Measurements from ENCODE around the gene SCUBE2.

Gene SCUBE2

GRCh38 chr11:9091044-9091922 lies at the start of gene SCUBE2:
Gene SCUBE2, minus strand, starts transcription at chr11:9091599. Its CDS starts 71 bp downstream, at chr11:9091528.
- peak in 1 of 10 donors; percentile 81 for DNase-seq
- intact Hi-C loops (cut with DNase I), result no loop called here

GRCh38 chr11:9141186-9141585 lies 49.8 kb upstream of the SCUBE2 start:
- no peak for DNase-seq

DNA sequence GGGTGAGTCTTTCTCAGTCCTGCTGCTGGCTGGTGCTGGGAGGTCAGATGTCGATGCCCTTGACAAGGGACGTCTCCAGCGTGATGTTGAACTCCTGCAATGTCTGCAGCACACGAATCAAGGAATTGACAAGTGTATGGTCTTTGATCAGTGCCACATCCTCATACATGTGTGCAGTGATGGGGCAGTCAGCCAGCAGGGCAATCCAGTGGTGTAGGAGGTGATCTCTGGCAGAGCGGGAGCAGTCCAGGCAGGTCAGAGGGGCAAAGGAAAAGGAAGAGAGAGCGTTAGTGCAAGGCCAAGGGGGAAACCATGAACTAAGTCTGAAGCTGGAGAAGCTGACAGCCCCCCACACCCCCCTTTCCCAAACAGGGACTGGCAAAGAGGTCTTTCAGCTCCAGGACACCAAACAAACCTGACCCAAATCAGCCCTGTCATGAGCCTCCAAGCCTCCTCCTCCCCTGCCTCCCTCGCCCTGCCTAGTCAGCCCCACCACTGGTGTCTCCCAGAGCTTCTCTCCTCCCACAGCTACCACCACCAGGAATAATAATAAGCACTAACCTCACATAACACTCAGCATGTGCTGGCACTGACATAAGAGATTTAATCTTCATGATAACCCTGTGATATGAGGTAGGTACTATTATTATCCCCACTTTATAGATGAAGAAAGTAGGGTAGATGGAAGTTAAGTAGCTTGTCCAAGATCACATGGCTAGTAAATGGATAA lies 48.4 kb upstream of the SCUBE2 start:
- DNase-seq, result no peak
- intact Hi-C loops (cut with DNase I), result loop anchor here (5.0 to 10.0 kb wide), 2 partner anchors 227 to 455 kb away; partner anchors contain the start of genes AKIP1, RPL27A and TRIM66

More at GRCh38 chr11:9141186-9141585, 49.8 kb upstream of the SCUBE2 start:
- intact Hi-C loops (cut with DNase I), result no loop called here

- intact Hi-C loops (cut with DNase I), result loop anchor here (5.0 to 10.0 kb wide), 2 partner anchors 227 to 454 kb away; partner anchors contain the start of genes AKIP1, RPL27A and TRIM66
- peak in 1 of 10 donors; percentile 52 for DNase-seq
Observed at GRCh38 chr11:9138612-9139579, 47.5 kb upstream of the SCUBE2 start.

- DNase-seq, result no peak
- intact Hi-C loops (cut with DNase I), result loop anchor here (5.0 to 10.0 kb wide), 2 partner anchors 226 to 453 kb away; partner anchors contain the start of genes AKIP1, RPL27A and TRIM66
Observed at GRCh38 chr11:9138133-9138453, 46.7 kb upstream of the SCUBE2 start.

- peak; percentile 61 to 97 (median 82) for DNase-seq
- intact Hi-C loops (cut with DNase I), result loop anchor here (2.0 to 10.0 kb wide), 3 partner anchors 123 to 453 kb away; partner anchors contain the start of genes AKIP1, RPL27A and TRIM66
Observed at GRCh38 chr11:9137293-9138132, 46.1 kb upstream of the SCUBE2 start.

- DNase-seq, result no peak
- intact Hi-C loops (cut with DNase I), result loop anchor here (2.0 to 10.0 kb wide), 3 partner anchors 122 to 452 kb away; partner anchors contain the start of genes AKIP1, RPL27A and TRIM66
Observed at GRCh38 chr11:9136741-9137140, 45.3 kb upstream of the SCUBE2 start.

DNA sequence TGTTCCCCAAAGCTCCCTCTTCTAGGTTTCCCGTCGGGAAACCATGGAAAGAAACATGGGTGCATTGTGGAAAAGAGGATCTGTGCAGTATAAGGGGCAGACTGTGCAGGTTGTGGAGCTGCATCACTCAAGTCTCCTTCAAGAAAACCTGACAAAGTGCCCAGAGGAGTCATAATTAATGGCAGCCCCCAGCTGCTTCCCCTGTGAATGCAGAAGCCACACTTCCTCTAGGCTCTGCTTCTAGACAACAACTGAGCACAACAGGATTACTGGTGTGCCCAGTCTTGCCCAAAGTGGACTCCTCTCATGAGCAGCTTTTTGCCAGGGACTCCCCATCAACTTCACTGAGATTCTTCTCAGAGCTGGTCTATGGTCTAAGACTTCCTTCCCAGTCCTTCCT lies 42.6 kb upstream of the SCUBE2 start:
- intact Hi-C loops (cut with DNase I), result loop anchor here (10.0 kb wide), 1 partner anchor 449 kb away; the partner anchor contains the start of genes RPL27A and TRIM66
- no peak for DNase-seq

GRCh38 chr11:9132203-9132878 lies 40.9 kb upstream of the SCUBE2 start:
- intact Hi-C loops (cut with DNase I), result loop anchor here (10.0 kb wide), 1 partner anchor 448 kb away; the partner anchor contains the start of genes RPL27A and TRIM66
- peak in 4 of 10 donors; percentile 23 to 84 (median 54) for DNase-seq

DNA sequence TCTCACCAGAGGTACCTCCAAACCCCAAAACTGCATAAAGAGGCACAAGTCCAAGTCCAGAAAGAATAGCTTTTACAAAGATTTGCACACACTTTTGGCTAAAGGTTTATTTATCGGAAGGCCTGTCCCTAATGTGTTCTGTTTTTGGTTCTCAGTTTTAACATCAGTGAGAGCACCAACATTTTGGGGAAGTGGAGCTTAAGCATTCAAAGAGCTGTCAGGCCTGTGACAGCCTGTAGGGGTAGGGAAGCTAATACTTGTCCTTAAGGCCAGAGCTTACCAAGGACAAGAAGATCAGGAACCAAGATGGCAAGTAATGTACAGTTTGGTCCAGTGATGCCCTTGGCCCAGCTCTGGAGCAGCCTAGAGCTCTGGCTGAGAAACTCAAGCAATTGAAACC lies 38.9 kb upstream of the SCUBE2 start:
- intact Hi-C loops (cut with DNase I), result loop anchor here (10.0 kb wide), 1 partner anchor 445 kb away; the partner anchor contains the start of genes RPL27A and TRIM66
- no peak for DNase-seq

DNA sequence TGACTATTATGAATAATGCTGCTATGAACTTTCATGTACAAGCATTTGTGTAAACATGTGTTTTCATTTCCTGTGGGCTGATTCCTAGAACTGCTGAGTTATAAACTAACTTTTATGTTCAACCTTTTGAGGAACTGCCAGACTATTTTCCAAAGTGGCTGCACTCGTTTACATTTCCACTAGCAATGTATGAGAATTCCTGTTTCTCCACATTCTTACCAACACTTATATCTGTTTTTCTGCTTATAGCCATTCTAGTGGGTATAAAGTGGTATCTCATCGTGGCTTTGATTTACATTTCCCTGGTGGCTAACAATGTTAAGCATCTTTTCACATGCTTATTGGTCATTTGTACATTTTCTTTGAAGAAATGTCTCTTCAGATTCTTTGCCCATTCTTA lies 35.2 kb upstream of the SCUBE2 start:
- intact Hi-C loops (cut with DNase I), result no loop called here

DNA sequence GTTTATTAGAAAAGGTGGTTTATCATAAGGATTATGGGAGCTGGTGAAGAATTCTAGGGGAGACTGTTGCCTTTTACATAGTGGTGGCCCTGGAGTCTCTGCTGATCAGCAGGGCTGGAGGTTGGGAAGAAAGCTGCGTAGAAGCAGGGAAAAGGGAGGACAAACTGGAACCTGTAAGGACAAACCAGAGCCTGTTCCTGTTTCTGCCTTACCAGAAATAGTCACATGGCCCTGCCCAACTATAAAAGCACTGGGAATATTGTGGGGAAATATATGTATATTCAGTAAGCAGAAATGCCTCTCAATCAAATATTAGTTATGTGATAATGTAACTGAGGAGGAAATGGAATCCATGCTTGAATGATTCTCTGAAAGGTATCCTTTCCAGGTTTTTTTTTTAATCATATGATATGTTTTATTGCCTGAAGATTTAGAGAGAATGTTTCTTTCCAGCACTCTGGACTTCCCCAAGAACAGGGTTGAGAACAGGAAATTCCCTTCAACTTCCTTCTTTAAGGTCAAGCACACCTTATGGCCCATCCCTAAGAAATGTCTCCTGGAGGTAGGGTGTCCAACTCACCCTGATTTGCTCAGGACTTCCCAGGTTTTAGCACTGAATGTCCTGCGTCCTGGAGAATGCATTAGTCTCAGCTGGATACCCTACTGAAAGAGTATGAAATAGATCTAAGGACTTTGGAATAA lies 33.9 kb upstream of the SCUBE2 start:
- intact Hi-C loops (cut with DNase I), result no loop called here
- DNase-seq, result no peak

More for the DNA sequence above, 35.2 kb upstream of the SCUBE2 start:
- no peak for DNase-seq

GRCh38 chr11:9123595-9124304 lies 32.4 kb upstream of the SCUBE2 start:
- DNase-seq, result no peak
- intact Hi-C loops (cut with DNase I), result no loop called here

DNA sequence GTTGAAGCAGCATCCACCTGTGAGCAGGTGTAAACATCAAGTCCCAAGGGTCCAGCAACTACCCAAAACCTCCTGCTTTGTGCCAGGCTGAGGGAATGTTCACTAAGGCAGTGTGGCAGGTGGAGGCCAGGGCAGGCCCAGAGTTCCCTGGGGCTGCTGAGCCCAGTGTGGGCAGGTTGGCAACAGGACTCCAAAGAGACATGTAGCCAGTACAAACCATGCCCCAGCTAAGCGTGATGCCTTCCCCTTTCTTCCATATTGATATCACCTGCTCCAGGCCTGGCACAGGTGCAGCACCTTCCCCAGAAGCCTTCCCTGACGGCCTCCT lies 30.0 kb upstream of the SCUBE2 start:
- intact Hi-C loops (cut with DNase I), result no loop called here
- no peak for DNase-seq

DNA sequence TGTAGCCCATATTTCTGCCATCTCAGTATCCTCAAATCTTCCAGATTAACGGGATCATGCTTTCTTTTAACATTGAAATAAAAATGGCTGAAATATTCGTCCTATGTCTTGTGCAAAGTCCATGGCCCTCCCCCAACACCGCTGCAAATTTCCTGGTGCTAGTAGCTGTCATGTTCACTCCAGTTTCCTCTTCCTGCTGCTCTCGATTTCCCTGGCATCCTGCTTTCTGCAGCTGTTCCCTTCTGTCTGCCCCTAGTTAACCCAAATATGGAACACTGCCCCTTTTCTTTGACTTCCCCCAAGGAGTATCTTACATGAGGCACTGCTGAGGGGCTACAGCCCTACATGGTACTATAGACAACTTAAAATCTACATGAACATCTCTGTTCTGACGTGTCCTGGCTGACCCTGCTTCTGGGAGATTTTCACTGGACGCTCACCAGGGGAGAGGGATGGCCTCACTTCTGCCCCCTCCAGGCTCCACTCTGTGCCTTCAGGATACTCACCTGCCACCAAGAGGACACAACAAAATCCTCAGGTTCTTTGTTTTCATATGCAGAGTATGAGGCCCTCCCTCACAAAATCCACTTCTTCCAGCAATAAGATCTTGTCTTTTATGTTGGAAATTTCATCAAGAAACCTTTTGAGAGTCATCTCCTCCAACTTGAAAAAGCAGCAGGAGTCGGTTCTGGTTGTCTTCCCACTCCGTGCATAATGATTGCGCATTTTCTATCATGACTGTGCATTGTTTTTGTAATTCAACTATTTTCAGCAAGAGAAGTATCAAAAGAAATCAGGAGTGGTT lies 29.5 kb upstream of the SCUBE2 start:
- no peak for DNase-seq
- intact Hi-C loops (cut with DNase I), result no loop called here

DNA sequence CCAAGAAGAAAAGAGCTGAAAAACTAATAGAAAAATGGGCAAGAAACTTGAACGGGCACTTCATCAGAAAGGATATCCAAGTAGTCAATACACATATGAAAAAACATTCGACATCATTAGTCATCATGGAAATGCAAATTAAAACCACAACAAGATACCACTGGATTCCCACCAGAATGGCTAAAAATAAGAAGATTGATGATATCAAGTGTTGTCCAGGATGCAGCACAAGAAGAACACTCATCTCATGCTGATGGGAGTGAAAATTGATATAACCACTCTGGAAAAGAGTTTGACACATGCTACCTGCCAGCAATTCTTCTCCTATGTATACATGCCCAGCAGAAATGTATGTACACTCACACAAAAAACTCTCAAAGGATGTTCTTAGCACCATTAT lies 26.9 kb upstream of the SCUBE2 start:
- intact Hi-C loops (cut with DNase I), result no loop called here
- no peak for DNase-seq
